Glomerular endothelial cell (primary cell): ENCODE results near the gene NDRG3. TPM values are rescaled to one million over a fixed set of nuclear protein-coding genes. Genes with fewer than 3 reads are reported as not detected.

ENCODE experiments used
- DNase-seq: peaks from one replicate; pipeline ENCODE4 v3.0.0-alpha.2; 2011; ENCODE audit warnings: low read depth, low spot score; ENCODE audit errors: extremely low read depth
- total RNA-seq: library from RNA; depleted of rRNA; stranded (reverse); fragments of >200 nt; gene quantifications from 2 replicates; pipeline ENCODE4 v1.2.3, GENCODE V29; 2015

Gene NDRG3
- total RNA-seq, 1 donor from 2014 or later, result 21.0 TPM

GRCh38 chr20:36761125-36761524, 15.2 kb upstream of the NDRG3 start:
- DNase-seq, result no peak

- DNase-seq, result no peak
Observed at GRCh38 chr20:36760647-36761046, 14.8 kb upstream of the NDRG3 start.

- no peak for DNase-seq
Observed at GRCh38 chr20:36758276-36758675, 12.4 kb upstream of the NDRG3 start.

GRCh38 chr20:36756496-36756895, 10.6 kb upstream of the NDRG3 start:
- DNase-seq, result no peak

- DNase-seq, result no peak
Observed at GRCh38 chr20:36754656-36755222, 8.8 kb upstream of the NDRG3 start.

- DNase-seq, result no peak
Observed at GRCh38 chr20:36752582-36752981, 6.7 kb upstream of the NDRG3 start.

- DNase-seq, result no peak
Observed at GRCh38 chr20:36745234-36745926, 510 bp downstream of the NDRG3 start.

GRCh38 chr20:36744764-36745191, 1.1 kb downstream of the NDRG3 start:
- no peak for DNase-seq

GRCh38 chr20:36744243-36744642, 1.6 kb downstream of the NDRG3 start:
- DNase-seq, result no peak

- DNase-seq, result no peak
Observed at GRCh38 chr20:36742558-36742957, 3.3 kb downstream of the NDRG3 start.

GRCh38 chr20:36741072-36741471, 4.8 kb downstream of the NDRG3 start:
- DNase-seq, result no peak

- DNase-seq, result no peak
Observed at GRCh38 chr20:36737183-36737499, 8.7 kb downstream of the NDRG3 start.

- DNase-seq, result no peak
Observed at GRCh38 chr20:36736451-36737182, 9.3 kb downstream of the NDRG3 start.

- no peak for DNase-seq
Observed at GRCh38 chr20:36732456-36732855, 13.4 kb downstream of the NDRG3 start.

GRCh38 chr20:36728986-36729385, 16.9 kb downstream of the NDRG3 start:
- DNase-seq, result no peak

GRCh38 chr20:36726168-36726567, 19.7 kb downstream of the NDRG3 start:
- no peak for DNase-seq

- DNase-seq, result no peak
Observed at GRCh38 chr20:36720510-36720909, 25.4 kb downstream of the NDRG3 start.

GRCh38 chr20:36717657-36718056, 28.2 kb downstream of the NDRG3 start:
- DNase-seq, result no peak

GRCh38 chr20:36717021-36717420, 28.9 kb downstream of the NDRG3 start:
- no peak for DNase-seq

- DNase-seq, result no peak
Observed at GRCh38 chr20:36712775-36713174, 33.1 kb downstream of the NDRG3 start.

GRCh38 chr20:36709126-36709525, 36.8 kb downstream of the NDRG3 start:
- DNase-seq, result no peak

GRCh38 chr20:36703530-36703929, 42.4 kb downstream of the NDRG3 start:
- no peak for DNase-seq
